HEK293T (cell line): ENCODE measurements around the gene PFN3.

Source experiments
- CTCF ChIA-PET: fragments of 350-600 bp; formaldehyde crosslinking; extraction: SDS; loops from one replicate; lab custom pipeline; 2021; ENCODE audit warnings: antibody characterized with exemption, inconsistent platforms; lab: Yijun Ruan, JAX
- POLR2A ChIA-PET: fragments of 350-600 bp; formaldehyde crosslinking; extraction: SDS; loops from one replicate; lab custom pipeline; 2020; ENCODE audit warnings: antibody characterized with exemption, inconsistent platforms; lab: Yijun Ruan, JAX
- DNase-seq: peaks from one replicate; pipeline ENCODE4 v3.0.0; 2012; ENCODE audit warnings: mixed read lengths; ENCODE audit errors: extremely low spot score
- ARNT ChIP-seq: fragments of 450-650 bp; IDR thresholded peaks from 2 replicates; pipeline ENCODE4 v1.6.1; 2017; ENCODE audit warnings: mild to moderate bottlenecking
- BHLHE40 ChIP-seq: fragments of 450-650 bp; IDR thresholded peaks from 2 replicates; pipeline ENCODE4 v1.6.1; 2016; ENCODE audit warnings: mild to moderate bottlenecking, moderate library complexity, borderline replicate concordance
- CTBP1 ChIP-seq: fragments of 450-650 bp; IDR thresholded peaks from 2 replicates; pipeline ENCODE4 v1.6.1; 2016; ENCODE audit warnings: borderline replicate concordance
- ELF4 ChIP-seq: fragments of 450-650 bp; IDR thresholded peaks from 2 replicates; pipeline ENCODE4 v1.6.1; 2017; ENCODE audit warnings: antibody characterized with exemption
- FOXA1 ChIP-seq: fragments of 450-650 bp; IDR thresholded peaks from 2 replicates; pipeline ENCODE4 v1.6.1; 2016; ENCODE audit warnings: mild to moderate bottlenecking
- FOXK2 ChIP-seq: fragments of 450-650 bp; IDR thresholded peaks from 2 replicates; pipeline ENCODE4 v1.6.1; 2016; ENCODE audit warnings: mild to moderate bottlenecking
- FOXM1 ChIP-seq: fragments of 450-650 bp; IDR thresholded peaks from 2 replicates; pipeline ENCODE4 v1.6.1; 2017; ENCODE audit warnings: mild to moderate bottlenecking, borderline replicate concordance
- HDGF ChIP-seq: fragments of 450-650 bp; IDR thresholded peaks from 2 replicates; pipeline ENCODE4 v1.6.1; 2017; ENCODE audit warnings: antibody characterized with exemption, borderline replicate concordance
- L3MBTL2 ChIP-seq: fragments of 450-650 bp; conservative IDR thresholded peaks from 2 replicates; pipeline ENCODE4 v1.6.1; 2016; ENCODE audit warnings: mild to moderate bottlenecking
- LEF1 ChIP-seq: fragments of 450-650 bp; IDR thresholded peaks from 2 replicates; pipeline ENCODE4 v1.6.1; 2017; ENCODE audit warnings: mild to moderate bottlenecking, borderline replicate concordance
- NFRKB ChIP-seq: fragments of 450-650 bp; IDR thresholded peaks from 2 replicates; pipeline ENCODE4 v1.6.1; 2016; ENCODE audit warnings: mild to moderate bottlenecking, moderate library complexity
- PKNOX1 ChIP-seq: fragments of 450-650 bp; IDR thresholded peaks from 2 replicates; pipeline ENCODE4 v1.6.1; 2016
- SP1 ChIP-seq: fragments of 450-650 bp; IDR thresholded peaks from 2 replicates; pipeline ENCODE4 v1.6.1; 2017
- SUZ12 ChIP-seq: fragments of 450-650 bp; IDR thresholded peaks from 2 replicates; pipeline ENCODE4 v1.6.1; 2016; ENCODE audit warnings: mild to moderate bottlenecking
- TARDBP ChIP-seq: fragments of 450-650 bp; IDR thresholded peaks from 2 replicates; pipeline ENCODE4 v1.6.1; 2016
- ZNF384 ChIP-seq: fragments of 450-650 bp; IDR thresholded peaks from 2 replicates; pipeline ENCODE4 v1.6.1; 2016

Gene PFN3

GRCh38 chr5:177410575-177410974 lies 10.1 kb upstream of the PFN3 start:
- ChIA-PET CTCF (interaction anchor here (1.6 kb wide), 1 partner anchor 45 kb away, joined by 4 read pairs; no protein-coding TSS in a partner anchor), POLR2A (interaction anchor here (0.7 to 0.9 kb wide), 2 partner anchors 15 to 17 kb away, joined by 3 read pairs; no protein-coding TSS in a partner anchor)
- TF ChIP-seq ELF4 (no peak), L3MBTL2 (no peak), ZNF384 (no peak), ARNT (no peak), FOXA1 (no peak), NFRKB (no peak), BHLHE40 (no peak), FOXK2 (no peak), PKNOX1 (no peak), SP1 (no peak), HDGF (no peak), LEF1 (no peak), CTBP1 (no peak), SUZ12 (no peak), FOXM1 (no peak), TARDBP (no peak)
- DNase-seq = no peak

GRCh38 chr5:177409043-177409801 lies 8.8 kb upstream of the PFN3 start, which contains the start of gene F12:
F12 (minus strand) TSS chr5:177409564; CDS start chr5:177409527, 37 bp downstream.
- POLR2A ChIA-PET = interaction anchor here (0.7 to 3.6 kb wide), 4 partner anchors 17 to 762 kb away, joined by 3 to 30 read pairs (median 4); partner anchors contain the start of genes GRK6, PRR7 and TSPAN17
- TF ChIP-seq SUZ12 (no peak), BHLHE40 (no peak)
- CTCF ChIA-PET = interaction anchor here (1.2 to 1.6 kb wide), 2 partner anchors 9 to 48 kb away, joined by 3 to 5 read pairs; no protein-coding TSS in a partner anchor

GRCh38 chr5:177405805-177406204 lies 5.3 kb upstream of the PFN3 start:
- POLR2A ChIA-PET = interaction anchor here (3.6 to 4.5 kb wide), 2 partner anchors 21 to 49 kb away, joined by 30 to 34 read pairs; partner anchors contain the start of gene GRK6
- CTCF ChIA-PET = interaction anchor here (0.8 to 5.0 kb wide), 2 partner anchors 12 to 42 kb away, joined by 3 to 30 read pairs; partner anchors contain the start of gene PRR7
- TF ChIP-seq BHLHE40 = no peak
- TF ChIP-seq FOXA1 = no peak
- no peak for TF ChIP-seq L3MBTL2
- TF ChIP-seq SUZ12 = no peak
- TF ChIP-seq FOXK2 = no peak
- TF ChIP-seq CTBP1 = no peak
- TF ChIP-seq LEF1 = no peak
- TF ChIP-seq SP1 = no peak
- no peak for TF ChIP-seq NFRKB
- TF ChIP-seq PKNOX1 = no peak
- no peak for DNase-seq

More at GRCh38 chr5:177409043-177409801, 8.8 kb upstream of the PFN3 start, which contains the start of gene F12:
- no peak for DNase-seq

- POLR2A ChIA-PET = interaction anchor here (0.6 to 4.5 kb wide), 4 partner anchors 18 to 49 kb away, joined by 3 to 46 read pairs (median 18); partner anchors contain the start of gene GRK6
- no peak for DNase-seq
- TF ChIP-seq ELF4 (no peak), FOXK2 (no peak), NFRKB (no peak), TARDBP (no peak), L3MBTL2 (no peak), FOXM1 (no peak), ZNF384 (no peak), SUZ12 (no peak), PKNOX1 (no peak), CTBP1 (no peak), FOXA1 (no peak), LEF1 (no peak), SP1 (no peak), ARNT (no peak)
- CTCF ChIA-PET = interaction anchor here (0.8 to 5.0 kb wide), 9 partner anchors 12 to 96 kb away, joined by 3 to 50 read pairs (median 8); partner anchors contain the start of genes GRK6 and PRR7
Observed at GRCh38 chr5:177405312-177405711, 4.9 kb upstream of the PFN3 start.

- CTCF ChIA-PET = interaction anchor here (0.6 to 5.0 kb wide), 17 partner anchors 9 to 96 kb away, joined by 3 to 56 read pairs (median 7); partner anchors contain the start of genes GRK6 and PRR7
- POLR2A ChIA-PET = interaction anchor here (0.6 to 4.5 kb wide), 15 partner anchors 12 to 92 kb away, joined by 3 to 46 read pairs (median 5); partner anchors contain the start of gene GRK6
- TF ChIP-seq BHLHE40 = no peak
- TF ChIP-seq FOXA1 = no peak
- no peak for TF ChIP-seq SUZ12
- no peak for TF ChIP-seq SP1
- no peak for TF ChIP-seq FOXM1
- no peak for TF ChIP-seq TARDBP
- TF ChIP-seq NFRKB = no peak
- TF ChIP-seq FOXK2 = no peak
- no peak for TF ChIP-seq ZNF384
- no peak for TF ChIP-seq LEF1
- TF ChIP-seq ELF4 = no peak
- no peak for TF ChIP-seq HDGF
- TF ChIP-seq L3MBTL2 = no peak
- no peak for TF ChIP-seq CTBP1
- TF ChIP-seq ARNT = no peak
- TF ChIP-seq PKNOX1 = no peak
- no peak for DNase-seq
Observed at GRCh38 chr5:177404641-177405179, 4.2 kb upstream of the PFN3 start.
